GM12878 (cell line): ENCODE measurements around the gene PKN3. TPM values are rescaled to one million over a fixed set of nuclear protein-coding genes. Genes with fewer than 3 reads are reported as not detected.

ENCODE experiments used
- ATAC-seq: fragments of 200-7000 bp; cut with Tn5 transposase; 3 replicates; pipeline ENCODE4 v1.9.1; 2020; ENCODE audit warnings: mild to moderate bottlenecking, moderate library complexity
- BruUV-seq: library from RNA; stranded (reverse); fragments of 400-500 nt; replicated peaks from 2 replicates; lab custom pipeline; 2021; lab: Mats Ljungman, UMichigan
- CTCF ChIA-PET: fragments of 300-600 bp; sonication (Branson Sonifier 250); formaldehyde crosslinking; extraction: SDS; loops from one replicate; lab custom pipeline; 2021; ENCODE audit warnings: inconsistent platforms; lab: Yijun Ruan, JAX
- POLR2A ChIA-PET: fragments of 350-600 bp; formaldehyde crosslinking; extraction: SDS; loops from one replicate; lab custom pipeline; 2021; ENCODE audit warnings: inconsistent platforms; lab: Charles Lee
- RAD21 ChIA-PET: fragments of 300-600 bp; sonication (Branson Sonifier 250); formaldehyde crosslinking; loops from one replicate; lab custom pipeline; 2023; ENCODE audit warnings: antibody characterized with exemption; ENCODE audit not compliant: unreplicated experiment; lab: Charles Lee
- SMC1A ChIA-PET: fragments of 300-600 bp; sonication (Branson Sonifier 250); formaldehyde crosslinking; loops from one replicate; lab custom pipeline; 2023; ENCODE audit not compliant: unreplicated experiment, uncharacterized antibody; lab: Charles Lee
- DNase-seq: peaks from one replicate; pipeline ENCODE4 v3.0.0-alpha.2; 2011; ENCODE audit warnings: low read depth, low spot score
- FAIRE-seq: peaks from 3 replicates; lab custom pipeline; 2011; peaks lifted over from hg19 to GRCh38; lab: Jason Lieb, UNC
- H2AFZ ChIP-seq: 2 replicates; pipeline ENCODE4 v1.6.0; 2011; ENCODE audit warnings: low read depth, low read length, control low read depth; ENCODE audit not compliant: control insufficient read depth
- H3K27ac ChIP-seq: 2 replicates; pipeline ENCODE4 v1.5.1; 2011; ENCODE audit warnings: control low read depth; ENCODE audit not compliant: control insufficient read depth, insufficient read depth
- H3K27me3 ChIP-seq, 2 experiments: replicated peaks in 1 of 2; 2 replicates each; pipeline versions ENCODE4 v1.6.0 to v1.6.1; 2011; ENCODE audit warnings: low read length in 1 of 2; ENCODE audit not compliant: control insufficient read depth in 2 of 2, insufficient read depth in 2 of 2
- H3K36me3 ChIP-seq, 2 experiments: 2 replicates each; pipeline ENCODE4 v1.5.1; 2011; ENCODE audit warnings: low read length in 1 of 2; ENCODE audit not compliant: control insufficient read depth in 2 of 2, insufficient read depth in 2 of 2
- H3K4me1 ChIP-seq: 2 replicates; pipeline ENCODE4 v1.6.1; 2011; ENCODE audit warnings: mild to moderate bottlenecking, low read length, moderate library complexity, mixed read lengths; ENCODE audit not compliant: control insufficient read depth, insufficient read depth
- H3K4me2 ChIP-seq: 2 replicates; pipeline ENCODE4 v1.6.0; 2011; ENCODE audit warnings: control low read depth; ENCODE audit not compliant: control insufficient read depth, insufficient read depth
- H3K4me3 ChIP-seq: fragments of 200-600 bp; sonication (generic); 2 replicates; pipeline ENCODE4 v1.5.1; 2016
- H3K79me2 ChIP-seq: 2 replicates; pipeline ENCODE4 v1.6.0; 2011; ENCODE audit warnings: low read length; ENCODE audit not compliant: control insufficient read depth, insufficient read depth
- H3K9ac ChIP-seq: 2 replicates; pipeline ENCODE4 v1.8.0; 2011; ENCODE audit warnings: low read length, control low read depth, mixed read lengths; ENCODE audit not compliant: control insufficient read depth, insufficient read depth
- H3K9me3 ChIP-seq: replicated peaks from 3 replicates; pipeline ENCODE4 v1.5.1; 2011; ENCODE audit warnings: mild to moderate bottlenecking, low read length; ENCODE audit not compliant: control insufficient read depth, insufficient read depth
- H4K20me1 ChIP-seq: 2 replicates; pipeline ENCODE4 v1.6.0; 2011; ENCODE audit not compliant: control insufficient read depth, insufficient read depth
- ATF3 ChIP-seq: IDR thresholded peaks from 2 replicates; pipeline ENCODE4 v1.6.1; 2011; ENCODE audit warnings: low read depth, mild to moderate bottlenecking, low read length, moderate library complexity, borderline replicate concordance; ENCODE audit errors: extremely low read depth
- EGR1 ChIP-seq, 2 experiments: IDR thresholded peaks; 1 replicate in 1 of 2; 2 replicates in 1 of 2; pipeline ENCODE4 v1.6.1; 2011 to 2012; ENCODE audit warnings: low read depth in 2 of 2, low read length in 2 of 2, borderline replicate concordance in 1 of 2, mild to moderate bottlenecking in 1 of 2, moderate library complexity in 1 of 2
- HCFC1 ChIP-seq: fragments of 150-350 bp; IDR thresholded peaks from 2 replicates; pipeline ENCODE4 v1.6.1; 2014; ENCODE audit warnings: low read length
- JUNB ChIP-seq: IDR thresholded peaks from 2 replicates; pipeline ENCODE4 v1.6.1; 2016; ENCODE audit warnings: antibody characterized with exemption, mild to moderate bottlenecking
- YY1 ChIP-seq: IDR thresholded peaks from 2 replicates; pipeline ENCODE4 v1.6.1; 2011; ENCODE audit warnings: low read depth, mild to moderate bottlenecking, low read length
- ZNF217 ChIP-seq: fragments of 450-650 bp; IDR thresholded peaks from 2 replicates; pipeline ENCODE4 v1.6.1; 2017; ENCODE audit warnings: antibody characterized with exemption, mild to moderate bottlenecking
- ZNF274 ChIP-seq: IDR thresholded peaks from one replicate; pipeline ENCODE4 v1.8.0; 2011; ENCODE audit not compliant: insufficient read length, insufficient read depth
- ZZZ3 ChIP-seq: IDR thresholded peaks from 2 replicates; pipeline ENCODE4 v1.6.1; 2011; ENCODE audit warnings: low read depth; ENCODE audit not compliant: control insufficient read depth, insufficient read length
- WGBS: methylation state at CpG from one replicate; pipeline ENCODE4 v1.1.6; 2016; ENCODE audit warnings: low lambda C conversion rate; ENCODE audit not compliant: insufficient replicate concordance, insufficient coverage; ENCODE audit errors: missing lambda C conversion rate; 5-methylcytosine and 5-hydroxymethylcytosine counted together
- in situ Hi-C: fragments of 300-500 bp; cut with MboI; formaldehyde crosslinking; loops from 9 replicates; pipeline ENCODE4 v1.14.3; 2018; ENCODE audit warnings: mixed read lengths
- intact Hi-C: fragments of 100-400 bp; cut with micrococcal nuclease; formaldehyde crosslinking; loops from one replicate; pipeline ENCODE4 v1.14.2; 2022; ENCODE audit not compliant: unreplicated experiment
- polyA plus RNA-seq, 11 experiments: library from polyadenylated mRNA; depleted of rRNA in 4 of 11; unstranded in 6 of 11; stranded (reverse) in 5 of 11; fragments of >200 nt; fragmentation: Nextera tagmentation in 4 of 11; fragmentation: Illumina TruSeq in 1 of 11; extraction: Ambion mirVana in 4 of 11; extraction: Trizol in 1 of 11; gene quantifications; 1 replicate in 1 of 11; 2 replicates in 10 of 11; pipeline versions ENCODE4 v1.2.1 to v1.2.3, GENCODE V29; 2011 to 2016; ENCODE audit warnings: inconsistent platforms in 2 of 11, missing spikeins in 2 of 11, low read depth in 1 of 11
- total RNA-seq, 4 experiments: library from RNA; depleted of rRNA in 3 of 4; stranded (reverse); fragments of >200 nt in 3 of 4; fragmentation: Illumina TruSeq in 1 of 4; extraction: Trizol in 1 of 4; gene quantifications; 2 replicates each; pipeline versions ENCODE4 v1.2.1 to v1.2.3, GENCODE V29; 2013 to 2021
- TF ChIP-seq, protein P1 (sequence below), 3 experiments: IDR thresholded peaks in 2 of 3; conservative IDR thresholded peaks in 1 of 3; 2 replicates each; pipeline ENCODE4 v1.5.1; 2011; ENCODE audit warnings: low read depth in 3 of 3, low read length in 3 of 3, mild to moderate bottlenecking in 3 of 3, control low read depth in 2 of 3, moderate library complexity in 2 of 3, inconsistent platforms in 1 of 3, mixed read lengths in 1 of 3; ENCODE audit not compliant: control insufficient read depth in 2 of 3, insufficient read depth in 1 of 3; ENCODE audit errors: extremely low read depth in 1 of 3
- TF ChIP-seq, protein P2 (sequence below): fragments of 150-350 bp; IDR thresholded peaks from 2 replicates; pipeline ENCODE4 v1.6.1; 2016; ENCODE audit warnings: low read depth, low read length

PKN3 gene
- total and polyA plus RNA-seq, 10 of the 15 experiments (the other 5 are each of a cell fraction or from before 2014, with no cell fraction given), result 0.35 to 11.0 (median 3.3) TPM

GRCh38 chr9:128706671-128707381, 4.5 kb downstream of the PKN3 start:
- Histone ChIP-seq H3K4me2 (no peak overlapping the region), H3K27me3 (no peaks in the 10 kb centered on the region), H3K4me1 (no peaks in the 10 kb centered on the region), H2AFZ (no peak overlapping the region), H4K20me1 (no peaks in the 10 kb centered on the region), H3K4me3 (no peak overlapping the region), H3K79me2 (no peaks in the 10 kb centered on the region), H3K27ac (no peak overlapping the region), H3K9me3 (no peaks in the 10 kb centered on the region), H3K36me3 (no peaks in the 10 kb centered on the region), H3K9ac (no peak overlapping the region)
- no peak for ATAC-seq
- in situ Hi-C loops, result no loop called here
- no peak for FAIRE-seq
- no peak for DNase-seq
- CTCF ChIA-PET, result interaction anchor here (0.7 to 1.3 kb wide), 3 partner anchors 69 to 474 kb away, joined by 3 to 4 read pairs (median 3); no protein-coding TSS in a partner anchor
- 80% methylated on average over 23 of the region's 23 CpGs for WGBS
- SMC1A ChIA-PET, result no interaction called here
- RAD21 ChIA-PET, result no interaction called here
- intact Hi-C loops, result no loop called here
- POLR2A ChIA-PET, result interaction anchor here (0.5 to 1.8 kb wide), 5 partner anchors 11 to 221 kb away, joined by 3 to 7 read pairs (median 4); no protein-coding TSS in a partner anchor
- TF ChIP-seq ZNF217 (no peak), ZNF274 (no peak), EGR1 (IDR thresholded peaks at IDR 0.05; ENCODE audit: borderline replicate concordance in 1 of 2, low read depth in 2 of 2, low read length in 2 of 2) (no peak), JUNB (no peak), HCFC1 (no peak), ATF3 (no peak), ZZZ3 (no peak), YY1 (no peak)
- TF ChIP-seq, protein P1, sequence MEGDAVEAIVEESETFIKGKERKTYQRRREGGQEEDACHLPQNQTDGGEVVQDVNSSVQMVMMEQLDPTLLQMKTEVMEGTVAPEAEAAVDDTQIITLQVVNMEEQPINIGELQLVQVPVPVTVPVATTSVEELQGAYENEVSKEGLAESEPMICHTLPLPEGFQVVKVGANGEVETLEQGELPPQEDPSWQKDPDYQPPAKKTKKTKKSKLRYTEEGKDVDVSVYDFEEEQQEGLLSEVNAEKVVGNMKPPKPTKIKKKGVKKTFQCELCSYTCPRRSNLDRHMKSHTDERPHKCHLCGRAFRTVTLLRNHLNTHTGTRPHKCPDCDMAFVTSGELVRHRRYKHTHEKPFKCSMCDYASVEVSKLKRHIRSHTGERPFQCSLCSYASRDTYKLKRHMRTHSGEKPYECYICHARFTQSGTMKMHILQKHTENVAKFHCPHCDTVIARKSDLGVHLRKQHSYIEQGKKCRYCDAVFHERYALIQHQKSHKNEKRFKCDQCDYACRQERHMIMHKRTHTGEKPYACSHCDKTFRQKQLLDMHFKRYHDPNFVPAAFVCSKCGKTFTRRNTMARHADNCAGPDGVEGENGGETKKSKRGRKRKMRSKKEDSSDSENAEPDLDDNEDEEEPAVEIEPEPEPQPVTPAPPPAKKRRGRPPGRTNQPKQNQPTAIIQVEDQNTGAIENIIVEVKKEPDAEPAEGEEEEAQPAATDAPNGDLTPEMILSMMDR (IDR thresholded peaks at IDR 0.05 in 2 of 3, conservative IDR thresholded peaks at IDR 0.05 in 1 of 3; ENCODE audit: control insufficient read depth in 2 of 3, extremely low read depth in 1 of 3, insufficient read depth in 1 of 3, low read depth in 3 of 3, low read length in 3 of 3), result no peak
- TF ChIP-seq, protein P2, sequence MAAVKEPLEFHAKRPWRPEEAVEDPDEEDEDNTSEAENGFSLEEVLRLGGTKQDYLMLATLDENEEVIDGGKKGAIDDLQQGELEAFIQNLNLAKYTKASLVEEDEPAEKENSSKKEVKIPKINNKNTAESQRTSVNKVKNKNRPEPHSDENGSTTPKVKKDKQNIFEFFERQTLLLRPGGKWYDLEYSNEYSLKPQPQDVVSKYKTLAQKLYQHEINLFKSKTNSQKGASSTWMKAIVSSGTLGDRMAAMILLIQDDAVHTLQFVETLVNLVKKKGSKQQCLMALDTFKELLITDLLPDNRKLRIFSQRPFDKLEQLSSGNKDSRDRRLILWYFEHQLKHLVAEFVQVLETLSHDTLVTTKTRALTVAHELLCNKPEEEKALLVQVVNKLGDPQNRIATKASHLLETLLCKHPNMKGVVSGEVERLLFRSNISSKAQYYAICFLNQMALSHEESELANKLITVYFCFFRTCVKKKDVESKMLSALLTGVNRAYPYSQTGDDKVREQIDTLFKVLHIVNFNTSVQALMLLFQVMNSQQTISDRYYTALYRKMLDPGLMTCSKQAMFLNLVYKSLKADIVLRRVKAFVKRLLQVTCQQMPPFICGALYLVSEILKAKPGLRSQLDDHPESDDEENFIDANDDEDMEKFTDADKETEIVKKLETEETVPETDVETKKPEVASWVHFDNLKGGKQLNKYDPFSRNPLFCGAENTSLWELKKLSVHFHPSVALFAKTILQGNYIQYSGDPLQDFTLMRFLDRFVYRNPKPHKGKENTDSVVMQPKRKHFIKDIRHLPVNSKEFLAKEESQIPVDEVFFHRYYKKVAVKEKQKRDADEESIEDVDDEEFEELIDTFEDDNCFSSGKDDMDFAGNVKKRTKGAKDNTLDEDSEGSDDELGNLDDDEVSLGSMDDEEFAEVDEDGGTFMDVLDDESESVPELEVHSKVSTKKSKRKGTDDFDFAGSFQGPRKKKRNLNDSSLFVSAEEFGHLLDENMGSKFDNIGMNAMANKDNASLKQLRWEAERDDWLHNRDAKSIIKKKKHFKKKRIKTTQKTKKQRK, result no peak
- no TSS peak for BruUV-seq
